GM10847 (cell line): Measurements from ENCODE around the gene PCDH1.

Experiments
- POLR2A ChIP-seq: IDR thresholded peaks from 2 replicates; pipeline ENCODE4 v1.6.1; 2011; ENCODE audit not compliant: insufficient read length; ENCODE audit errors: extremely low read depth

The PCDH1 gene

GRCh38 chr5:141853895-141854626, 24.1 kb downstream of the PCDH1 start:
- TF ChIP-seq POLR2A = no peak

GRCh38 chr5:141852448-141852847, 25.8 kb downstream of the PCDH1 start:
- TF ChIP-seq POLR2A = no peak

- TF ChIP-seq POLR2A = no peak
Observed at GRCh38 chr5:141851195-141851874, 26.9 kb downstream of the PCDH1 start.

- TF ChIP-seq POLR2A = no peak
Observed at GRCh38 chr5:141850786-141851185, 27.4 kb downstream of the PCDH1 start.

- TF ChIP-seq POLR2A = no peak
Observed at GRCh38 chr5:141850244-141850768, 27.9 kb downstream of the PCDH1 start.

- TF ChIP-seq POLR2A = peak; percentile 6
Observed at GRCh38 chr5:141849415-141850243, 28.6 kb downstream of the PCDH1 start.

- no peak for TF ChIP-seq POLR2A
Observed at GRCh38 chr5:141848744-141849414, 29.3 kb downstream of the PCDH1 start.

GRCh38 chr5:141846031-141846430, 32.2 kb downstream of the PCDH1 start:
- no peak for TF ChIP-seq POLR2A

- no peak for TF ChIP-seq POLR2A
Observed at GRCh38 chr5:141845371-141845851, 32.8 kb downstream of the PCDH1 start.

GRCh38 chr5:141844414-141845097, 33.7 kb downstream of the PCDH1 start:
- TF ChIP-seq POLR2A = no peak

- no peak for TF ChIP-seq POLR2A
Observed at GRCh38 chr5:141843156-141843927, 34.9 kb downstream of the PCDH1 start.

GRCh38 chr5:141841378-141842180, 36.6 kb downstream of the PCDH1 start:
- TF ChIP-seq POLR2A = no peak
